Measurements from ENCODE around the gene OR5K3.

Gene OR5K3

GRCh38 chr3:98434412-98434811, 43.9 kb downstream of the OR5K3 start:
- no peak for ATAC-seq

- no peak for ATAC-seq
Measured at GRCh38 chr3:98440283-98440682, 49.8 kb downstream of the OR5K3 start.

Data from activated CD4-positive, CD25-positive, alpha-beta regulatory T cell treated with anti-CD3 and anti-CD28 coated beads, Interleukin-2, amount 50 U/mL, for 24 hours (primary cell).